NCI-H526 (cell line): ENCODE measurements around the gene HAUS7.

ENCODE experiments used
- DNase-seq, 2 experiments: peaks; one replicate each; lab custom pipeline; 2025; lab: John Stamatoyannopoulos, UW

Gene HAUS7

GRCh38 chrX:153470411-153471363 lies at the start of gene HAUS7:
HAUS7 (minus strand) TSS chrX:153470576; CDS start chrX:153470557, 19 bp downstream.
- peak; percentile 77 to 93 for DNase-seq

- DNase-seq: no peak
Observed at GRCh38 chrX:153519569-153520286, 49.4 kb upstream of the HAUS7 start.

GRCh38 chrX:153517946-153518834 lies 47.8 kb upstream of the HAUS7 start:
- DNase-seq: no peak

GRCh38 chrX:153517423-153517822 lies 47.0 kb upstream of the HAUS7 start, which contains the start of gene ATP2B3:
ATP2B3 (plus strand) TSS chrX:153517642; CDS start chrX:153536248, 18,606 bp downstream.
- DNase-seq: peak in 1 of 2 experiments; percentile 55

- DNase-seq: no peak
Observed at GRCh38 chrX:153516073-153516472, 45.7 kb upstream of the HAUS7 start.

GRCh38 chrX:153515435-153515834 lies 45.1 kb upstream of the HAUS7 start:
- no peak for DNase-seq

- DNase-seq: no peak
Observed at GRCh38 chrX:153514259-153514658, 43.9 kb upstream of the HAUS7 start.

- DNase-seq: no peak
Observed at GRCh38 chrX:153513265-153513664, 42.9 kb upstream of the HAUS7 start.

GRCh38 chrX:153512501-153512893 lies 42.1 kb upstream of the HAUS7 start:
- DNase-seq: no peak

GRCh38 chrX:153511784-153512500 lies 41.6 kb upstream of the HAUS7 start:
- no peak for DNase-seq

- no peak for DNase-seq
Observed at GRCh38 chrX:153510383-153510782, 40.0 kb upstream of the HAUS7 start.

- no peak for DNase-seq
Observed at GRCh38 chrX:153509592-153509991, 39.2 kb upstream of the HAUS7 start.

GRCh38 chrX:153507484-153508178 lies 37.3 kb upstream of the HAUS7 start:
- peak; percentile 32 to 85 for DNase-seq

- no peak for DNase-seq
Observed at GRCh38 chrX:153505361-153505760, 35.0 kb upstream of the HAUS7 start.

GRCh38 chrX:153504445-153505016 lies 34.2 kb upstream of the HAUS7 start:
- no peak for DNase-seq

- no peak for DNase-seq
Observed at GRCh38 chrX:153502796-153503195, 32.4 kb upstream of the HAUS7 start.

- no peak for DNase-seq
Observed at GRCh38 chrX:153502131-153502530, 31.8 kb upstream of the HAUS7 start.

- no peak for DNase-seq
Observed at GRCh38 chrX:153501530-153501929, 31.2 kb upstream of the HAUS7 start.

- DNase-seq: no peak
Observed at GRCh38 chrX:153500676-153501280, 30.4 kb upstream of the HAUS7 start.

GRCh38 chrX:153499876-153500275 lies 29.5 kb upstream of the HAUS7 start:
- no peak for DNase-seq
